Gastroesophageal sphincter (tissue), 3 donors: Measurements from ENCODE around the gene PODN.

Source experiments
- CTCF ChIP-seq, 4 experiments: fragments of 200-600 bp in 2 of 4; fragments of 450-650 bp in 2 of 4; sonication (generic) in 1 of 4; IDR thresholded peaks; one replicate each; pipeline ENCODE4 v1.5.1; 2017 to 2019; ENCODE audit warnings: antibody characterized with exemption in 4 of 4, mild to moderate bottlenecking in 2 of 4, moderate library complexity in 2 of 4
- EP300 ChIP-seq: sonication (generic); formaldehyde crosslinking; IDR thresholded peaks from one replicate; pipeline ENCODE4 v1.6.1; 2017; ENCODE audit warnings: antibody characterized with exemption, mild to moderate bottlenecking
- POLR2A ChIP-seq, 2 donors: fragments of 450-650 bp; IDR thresholded peaks; one replicate each; pipeline ENCODE4 v1.6.1; 2017; ENCODE audit warnings: antibody characterized with exemption in 2 of 2, mild to moderate bottlenecking in 2 of 2, moderate library complexity in 1 of 2
- POLR2AphosphoS5 ChIP-seq: sonication (generic); formaldehyde crosslinking; IDR thresholded peaks from one replicate; pipeline ENCODE4 v1.6.1; 2017; ENCODE audit warnings: antibody characterized with exemption

- no peak for TF ChIP-seq CTCF (IDR thresholded peaks at IDR 0.05)
- no peak for TF ChIP-seq POLR2AphosphoS5
- TF ChIP-seq POLR2A (IDR thresholded peaks at IDR 0.05) = no peak
- TF ChIP-seq EP300 = no peak
Measured at GRCh38 chr1:53126495-53126894, 64.5 kb downstream of the PODN start.
